ENCODE data around the gene SPHK2. TPM values are rescaled to one million over a fixed set of nuclear protein-coding genes. Genes with fewer than 3 reads are reported as not detected.

The SPHK2 gene
- total RNA-seq, 1 experiment from 2014 or later, result 16.3 TPM

GRCh38 chr19:48668761-48669160 is 49.5 kb downstream of the SPHK2 start:
- H3K4me1 Mint-ChIP-seq (ENCODE audit: insufficient read depth, unreplicated experiment), result no peaks in the 10 kb centered on the region
- ChIA-PET CTCF (no interaction called here), POLR2A (no interaction called here)
- H3K27me3 Mint-ChIP-seq (ENCODE audit: insufficient read depth, unreplicated experiment), result no peaks in the 10 kb centered on the region
- no peak overlapping the region for H3K4me3 Mint-ChIP-seq (ENCODE audit: unreplicated experiment)
- TF ChIP-seq CTCF (IDR thresholded peaks at IDR 0.05; ENCODE audit: unreplicated experiment), result no peak
- H3K9me3 Mint-ChIP-seq (ENCODE audit: unreplicated experiment), result peaks cover 18% of the 10 kb centered on the region
- intact Hi-C loops (cut with micrococcal nuclease), result no loop called here
- DNase-seq (ENCODE audit: unreplicated experiment), result no peak
- H3K36me3 Mint-ChIP-seq (ENCODE audit: insufficient read depth, unreplicated experiment), result no peaks in the 10 kb centered on the region
- no TSS peak for BruUV-seq (replicated peaks)
- no peak overlapping the region for H3K27ac Mint-ChIP-seq (ENCODE audit: low read depth, unreplicated experiment)

- H3K4me3 Mint-ChIP-seq (ENCODE audit: unreplicated experiment), result no peak overlapping the region
- H3K27ac Mint-ChIP-seq (ENCODE audit: low read depth, unreplicated experiment), result no peak overlapping the region
- DNase-seq (ENCODE audit: unreplicated experiment), result no peak
- H3K9me3 Mint-ChIP-seq (ENCODE audit: unreplicated experiment), result peaks cover 18% of the 10 kb centered on the region
- intact Hi-C loops (cut with micrococcal nuclease), result no loop called here
- H3K4me1 Mint-ChIP-seq (ENCODE audit: insufficient read depth, unreplicated experiment), result no peaks in the 10 kb centered on the region
- ChIA-PET CTCF (no interaction called here), POLR2A (no interaction called here)
- no peaks in the 10 kb centered on the region for H3K36me3 Mint-ChIP-seq (ENCODE audit: insufficient read depth, unreplicated experiment)
- BruUV-seq (replicated peaks), result no TSS peak
- no peak for TF ChIP-seq CTCF (IDR thresholded peaks at IDR 0.05; ENCODE audit: unreplicated experiment)
- no peaks in the 10 kb centered on the region for H3K27me3 Mint-ChIP-seq (ENCODE audit: insufficient read depth, unreplicated experiment)
Observed at GRCh38 chr19:48669903-48670668, 50.8 kb downstream of the SPHK2 start.

GRCh38 chr19:48670699-48671445 is 51.6 kb downstream of the SPHK2 start:
- ChIA-PET CTCF (no interaction called here), POLR2A (no interaction called here)
- H3K36me3 Mint-ChIP-seq (ENCODE audit: insufficient read depth, unreplicated experiment), result no peaks in the 10 kb centered on the region
- no peak for TF ChIP-seq CTCF (IDR thresholded peaks at IDR 0.05; ENCODE audit: unreplicated experiment)
- peaks cover 5% of the 10 kb centered on the region for H3K4me1 Mint-ChIP-seq (ENCODE audit: insufficient read depth, unreplicated experiment)
- BruUV-seq (replicated peaks), result no TSS peak
- H3K9me3 Mint-ChIP-seq (ENCODE audit: unreplicated experiment), result peaks cover 18% of the 10 kb centered on the region
- DNase-seq (ENCODE audit: unreplicated experiment), result no peak
- intact Hi-C loops (cut with micrococcal nuclease), result no loop called here
- H3K4me3 Mint-ChIP-seq (ENCODE audit: unreplicated experiment), result no peak overlapping the region
- H3K27me3 Mint-ChIP-seq (ENCODE audit: insufficient read depth, unreplicated experiment), result no peaks in the 10 kb centered on the region
- no peak overlapping the region for H3K27ac Mint-ChIP-seq (ENCODE audit: low read depth, unreplicated experiment)

- DNase-seq (ENCODE audit: unreplicated experiment), result no peak
- BruUV-seq (replicated peaks), result no TSS peak
- H3K9me3 Mint-ChIP-seq (ENCODE audit: unreplicated experiment), result peaks cover 18% of the 10 kb centered on the region
- H3K27me3 Mint-ChIP-seq (ENCODE audit: insufficient read depth, unreplicated experiment), result no peaks in the 10 kb centered on the region
- H3K36me3 Mint-ChIP-seq (ENCODE audit: insufficient read depth, unreplicated experiment), result no peaks in the 10 kb centered on the region
- POLR2A ChIA-PET, result no interaction called here
- H3K27ac Mint-ChIP-seq (ENCODE audit: low read depth, unreplicated experiment), result no peak overlapping the region
- CTCF ChIA-PET, result interaction anchor here (0.7 kb wide), 1 partner anchor 116 kb away, joined by 3 read pairs; no protein-coding TSS in a partner anchor
- H3K4me3 Mint-ChIP-seq (ENCODE audit: unreplicated experiment), result no peak overlapping the region
- no peak for TF ChIP-seq CTCF (IDR thresholded peaks at IDR 0.05; ENCODE audit: unreplicated experiment)
- H3K4me1 Mint-ChIP-seq (ENCODE audit: insufficient read depth, unreplicated experiment), result peaks cover 5% of the 10 kb centered on the region
- intact Hi-C loops (cut with micrococcal nuclease), result no loop called here
Observed at GRCh38 chr19:48671446-48671995, 52.2 kb downstream of the SPHK2 start.

Measured in MCF 10A (cell line).